Neural cell (in vitro differentiated cells): ENCODE data around the gene DLG2. TPM values are rescaled to one million over a fixed set of nuclear protein-coding genes. Genes with fewer than 3 reads are reported as not detected.

Source experiments
- H2AFZ ChIP-seq: fragments of 200-600, 300-800 bp; sonication (generic), shearing (Covaris generic); 2 replicates; pipeline ENCODE4 v1.6.0; 2014; ENCODE audit warnings: low read depth, mild to moderate bottlenecking, antibody characterized with exemption, low read length, moderate library complexity
- H3F3A ChIP-seq: fragments of 200-600 bp; shearing (Covaris generic); 2 replicates; pipeline ENCODE4 v1.6.1; 2016; ENCODE audit warnings: mild to moderate bottlenecking, moderate library complexity, mixed read lengths, antibody characterized with exemption, low read length; ENCODE audit not compliant: insufficient read depth, poor library complexity, severe bottlenecking
- H3K27ac ChIP-seq: fragments of 200-600, 300-800 bp; sonication (generic), shearing (Covaris generic); 2 replicates; pipeline ENCODE4 v1.5.1; 2014; ENCODE audit warnings: mild to moderate bottlenecking, low read length, moderate library complexity
- H3K27me3 ChIP-seq: fragments of 300-800, 200-600 bp; sonication (generic), shearing (Covaris generic); 2 replicates; pipeline ENCODE4 v1.6.0; 2014; ENCODE audit warnings: mild to moderate bottlenecking, low read depth, low read length, moderate library complexity; ENCODE audit not compliant: insufficient read depth
- H3K36me3 ChIP-seq: fragments of 300-800, 200-600 bp; sonication (generic), shearing (Covaris generic); 2 replicates; pipeline ENCODE4 v1.5.1; 2014; ENCODE audit warnings: mild to moderate bottlenecking, antibody characterized with exemption, low read length, moderate library complexity; ENCODE audit not compliant: insufficient read depth
- H3K4me2 ChIP-seq: fragments of 300-800, 200-600 bp; sonication (generic), shearing (Covaris generic); 2 replicates; pipeline ENCODE4 v1.6.0; 2014; ENCODE audit warnings: mild to moderate bottlenecking, low read length
- H3K4me3 ChIP-seq: fragments of 300-800, 200-600 bp; sonication (generic), shearing (Covaris generic); 2 replicates; pipeline ENCODE4 v1.5.1; 2014; ENCODE audit warnings: mild to moderate bottlenecking, low read length, moderate library complexity
- H3K79me2 ChIP-seq: fragments of 200-600 bp; shearing (Covaris generic); replicated peaks from 2 replicates; pipeline ENCODE4 v1.6.0; 2014; ENCODE audit warnings: mild to moderate bottlenecking, low read length, moderate library complexity; ENCODE audit not compliant: insufficient read depth
- H3K9ac ChIP-seq: fragments of 300-800, 200-600 bp; sonication (generic), shearing (Covaris generic); 2 replicates; pipeline ENCODE4 v1.6.1; 2016; ENCODE audit warnings: mild to moderate bottlenecking, low read length, mixed read lengths
- H3K9me2 ChIP-seq: fragments of 200-600 bp; shearing (Covaris generic); 2 replicates; pipeline ENCODE4 v1.6.1; 2016; ENCODE audit warnings: mild to moderate bottlenecking, low read length, mixed read lengths; ENCODE audit not compliant: insufficient read depth
- H3K9me3 ChIP-seq: fragments of 200-600, 300-800 bp; sonication (generic), shearing (Covaris generic); 2 replicates; pipeline ENCODE4 v1.6.1; 2016; ENCODE audit warnings: mild to moderate bottlenecking, mixed run types, low read length, moderate library complexity, mixed read lengths
- H4K20me1 ChIP-seq: fragments of 200-600 bp; shearing (Covaris generic); 2 replicates; pipeline ENCODE4 v1.6.1; 2016; ENCODE audit warnings: mild to moderate bottlenecking, mixed run types; ENCODE audit not compliant: insufficient read depth
- CTCF ChIP-seq: fragments of 450-650 bp; IDR thresholded peaks from 2 replicates; pipeline ENCODE4 v1.5.1; 2014; ENCODE audit warnings: antibody characterized with exemption, mild to moderate bottlenecking, moderate library complexity; ENCODE audit not compliant: poor library complexity, severe bottlenecking
- EP300 ChIP-seq: fragments of 450-650 bp; conservative IDR thresholded peaks from 2 replicates; pipeline ENCODE4 v1.6.1; 2014; ENCODE audit warnings: antibody characterized with exemption, mild to moderate bottlenecking, moderate library complexity; ENCODE audit not compliant: poor library complexity, severe bottlenecking
- EZH2 ChIP-seq: fragments of 200-600, 300-800 bp; shearing (Covaris generic), sonication (generic); IDR thresholded peaks from 2 replicates; pipeline ENCODE4 v1.6.1; 2014; ENCODE audit warnings: antibody characterized with exemption, low read length, borderline replicate concordance, mild to moderate bottlenecking; ENCODE audit not compliant: insufficient read depth, poor library complexity, severe bottlenecking
- MXI1 ChIP-seq: fragments of 450-650 bp; conservative IDR thresholded peaks from 2 replicates; pipeline ENCODE4 v1.6.1; 2014; ENCODE audit warnings: antibody characterized with exemption, mild to moderate bottlenecking; ENCODE audit not compliant: poor library complexity, severe bottlenecking
- POLR2AphosphoS5 ChIP-seq: IDR thresholded peaks from 2 replicates; pipeline ENCODE4 v1.6.1; 2012
- RAD21 ChIP-seq: fragments of 450-650 bp; conservative IDR thresholded peaks from 2 replicates; pipeline ENCODE4 v1.6.1; 2014; ENCODE audit warnings: antibody characterized with exemption, mild to moderate bottlenecking, moderate library complexity
- REST ChIP-seq: IDR thresholded peaks from 2 replicates; pipeline ENCODE4 v1.6.1; 2012; ENCODE audit warnings: borderline replicate concordance
- SMC3 ChIP-seq: fragments of 450-650 bp; conservative IDR thresholded peaks from 2 replicates; pipeline ENCODE4 v1.6.1; 2014; ENCODE audit warnings: antibody characterized with exemption, mild to moderate bottlenecking, moderate library complexity; ENCODE audit not compliant: poor library complexity
- TAF1 ChIP-seq: IDR thresholded peaks from 2 replicates; pipeline ENCODE4 v1.6.1; 2012; ENCODE audit warnings: low read depth
- polyA plus RNA-seq: library from polyadenylated mRNA; depleted of rRNA; stranded (reverse); fragments of >200 nt; gene quantifications from 2 replicates; pipeline ENCODE4 v1.2.3, GENCODE V29; 2014

Gene DLG2
- polyA plus RNA-seq, 1 donor from 2014 or later: 179 TPM

- Histone ChIP-seq H3K9me2 (no peaks in the 10 kb centered on the region), H3K27ac (no peak overlapping the region), H3K4me3 (no peak overlapping the region), H4K20me1 (no peaks in the 10 kb centered on the region), H2AFZ (no peak overlapping the region), H3K9ac (no peak overlapping the region), H3K9me3 (no peaks in the 10 kb centered on the region), H3K4me2 (no peak overlapping the region), H3K79me2 (no peaks in the 10 kb centered on the region), H3F3A (no peaks in the 10 kb centered on the region), H3K27me3 (no peaks in the 10 kb centered on the region), H3K36me3 (no peaks in the 10 kb centered on the region)
- TF ChIP-seq CTCF (no peak), MXI1 (no peak), RAD21 (no peak), POLR2AphosphoS5 (no peak), TAF1 (no peak), REST (no peak), SMC3 (no peak), EZH2 (no peak), EP300 (no peak)
Observed at GRCh38 chr11:84407091-84407490, 1220.1 kb downstream of the DLG2 start.

- Histone ChIP-seq H4K20me1 (no peaks in the 10 kb centered on the region), H3K4me2 (no peak overlapping the region), H2AFZ (no peak overlapping the region), H3K27me3 (no peaks in the 10 kb centered on the region), H3K4me3 (no peak overlapping the region), H3K9me2 (no peaks in the 10 kb centered on the region), H3K27ac (no peak overlapping the region), H3F3A (no peaks in the 10 kb centered on the region), H3K36me3 (no peaks in the 10 kb centered on the region), H3K9me3 (no peaks in the 10 kb centered on the region), H3K79me2 (no peaks in the 10 kb centered on the region), H3K9ac (no peak overlapping the region)
- peak; percentile 68 for TF ChIP-seq CTCF
- TF ChIP-seq RAD21: peak; percentile 64
- TF ChIP-seq SMC3: peak; percentile 72
- TF ChIP-seq REST: no peak
Observed at GRCh38 chr11:84398017-84398626, 1229.0 kb downstream of the DLG2 start.
